Motor neuron (in vitro differentiated cells): ENCODE data around the gene SPINK5. TPM values are rescaled to one million over a fixed set of nuclear protein-coding genes. Genes with fewer than 3 reads are reported as not detected.

Source experiments
- ATAC-seq, 8 experiments: fragments of 200-7000 bp; cut with Tn5 transposase; replicated peaks in 6 of 8; 2 replicates each; pipeline ENCODE4 v1.8.0; 2021; ENCODE audit warnings: mild to moderate bottlenecking in 8 of 8, moderate library complexity in 8 of 8
- H3K27ac ChIP-seq, 2 donors: fragments of 250-450 bp; sonication (Bioruptor Pico); 2 replicates each; pipeline ENCODE4 v1.9.0; 2021; ENCODE audit warnings: antibody characterized with exemption in 2 of 2, mild to moderate bottlenecking in 2 of 2, moderate library complexity in 1 of 2
- H3K4me1 ChIP-seq, 2 donors: fragments of 250-450 bp; sonication (Bioruptor Pico); replicated peaks in 1 of 2; 2 replicates each; pipeline ENCODE4 v1.6.1; 2021; ENCODE audit warnings: antibody characterized with exemption in 2 of 2, mild to moderate bottlenecking in 2 of 2, moderate library complexity in 1 of 2
- H3K4me3 ChIP-seq, 5 donors: fragments of 250-450 bp; sonication (Bioruptor Pico); 2 replicates each; pipeline ENCODE4 v1.9.0; 2021; ENCODE audit warnings: antibody characterized with exemption in 5 of 5, mild to moderate bottlenecking in 5 of 5, moderate library complexity in 4 of 5
- WGBS, 10 experiments: fragments of 450-650 bp; shearing (Covaris generic); methylation state at CpG; one replicate each; pipeline ENCODE4 v1.0.0; 2022; 5-methylcytosine and 5-hydroxymethylcytosine counted together
- in situ Hi-C, 9 experiments: fragments of 400-800 bp; cut with MboI; loops; one replicate each; pipeline ENCODE4 v1.15.0; 2021; ENCODE audit warnings: low sequenced_read_pairs in 9 of 9, low pct_unique_long_range_greater_than_20kb in 2 of 9; ENCODE audit not compliant: unreplicated experiment in 9 of 9
- total RNA-seq, 8 experiments: library from RNA; unstranded; fragments of 300-600 nt; gene quantifications; 2 replicates each; pipeline versions ENCODE4 v1.2.3 to v1.2.4, GENCODE V29; 2022

SPINK5 gene
- total RNA-seq, 8 experiments from 2014 or later, result 0.05 to 8.3 (median 0.15) TPM; not detected in 3

DNA sequence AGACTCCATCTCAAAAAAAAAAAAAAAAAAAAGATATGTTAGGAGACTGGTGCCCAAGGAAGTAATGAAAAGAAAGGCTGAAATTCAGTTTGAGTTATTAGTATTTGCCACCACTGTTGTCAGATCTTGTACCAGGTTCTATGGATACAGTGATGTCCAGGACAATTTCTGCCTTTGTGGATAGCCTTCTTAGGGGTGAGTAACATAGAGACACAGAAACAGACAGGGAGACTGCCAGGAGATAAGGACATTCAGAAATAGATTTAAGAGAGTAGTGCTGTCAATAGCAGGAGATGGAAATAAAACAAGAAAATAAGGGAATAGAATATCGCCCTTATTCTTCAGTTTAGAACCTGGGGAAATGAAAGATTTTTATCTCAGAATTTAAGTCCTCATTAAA lies 98.3 kb downstream of the SPINK5 start:
- Histone ChIP-seq H3K4me3 (no peak overlapping the region), H3K4me1 (no peaks in the 10 kb centered on the region), H3K27ac (no peak overlapping the region)
- WGBS, 10 experiments, result 25 to 100% (median 83%) methylated on average over 1 of the region's 1 CpG; no CpG with 5 or more reads in 3 of the 10 experiments
- in situ Hi-C loops, result no loop called here
- ATAC-seq, result no peak

DNA sequence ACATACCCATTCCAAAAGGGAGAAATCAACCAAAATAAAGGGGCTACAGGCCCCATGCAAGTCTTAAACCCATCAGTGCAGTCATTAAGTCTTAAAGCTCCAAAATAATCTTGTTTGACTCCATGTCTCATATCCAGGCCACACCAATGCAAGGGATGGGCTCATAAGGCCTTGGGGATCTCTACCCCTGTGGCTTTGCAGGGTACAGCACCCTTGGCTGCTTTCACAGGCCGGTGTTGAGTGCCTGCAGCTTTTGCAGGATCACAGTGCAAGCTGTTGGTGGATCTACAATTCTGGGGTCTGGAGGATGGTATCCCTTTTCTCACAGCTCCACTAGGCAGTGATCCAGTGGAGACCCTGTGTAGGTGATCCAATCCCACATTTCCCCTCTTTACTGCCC lies 99.6 kb downstream of the SPINK5 start:
- no peak overlapping the region for H3K27ac ChIP-seq
- ATAC-seq, result no peak
- 40 to 88% (median 60%) methylated on average over 1 of the region's 1 CpG; no CpG with 5 or more reads in 5 of the 10 experiments for WGBS, 10 experiments
- H3K4me1 ChIP-seq, result no peaks in the 10 kb centered on the region
- in situ Hi-C loops, result no loop called here
- no peak overlapping the region for H3K4me3 ChIP-seq

DNA sequence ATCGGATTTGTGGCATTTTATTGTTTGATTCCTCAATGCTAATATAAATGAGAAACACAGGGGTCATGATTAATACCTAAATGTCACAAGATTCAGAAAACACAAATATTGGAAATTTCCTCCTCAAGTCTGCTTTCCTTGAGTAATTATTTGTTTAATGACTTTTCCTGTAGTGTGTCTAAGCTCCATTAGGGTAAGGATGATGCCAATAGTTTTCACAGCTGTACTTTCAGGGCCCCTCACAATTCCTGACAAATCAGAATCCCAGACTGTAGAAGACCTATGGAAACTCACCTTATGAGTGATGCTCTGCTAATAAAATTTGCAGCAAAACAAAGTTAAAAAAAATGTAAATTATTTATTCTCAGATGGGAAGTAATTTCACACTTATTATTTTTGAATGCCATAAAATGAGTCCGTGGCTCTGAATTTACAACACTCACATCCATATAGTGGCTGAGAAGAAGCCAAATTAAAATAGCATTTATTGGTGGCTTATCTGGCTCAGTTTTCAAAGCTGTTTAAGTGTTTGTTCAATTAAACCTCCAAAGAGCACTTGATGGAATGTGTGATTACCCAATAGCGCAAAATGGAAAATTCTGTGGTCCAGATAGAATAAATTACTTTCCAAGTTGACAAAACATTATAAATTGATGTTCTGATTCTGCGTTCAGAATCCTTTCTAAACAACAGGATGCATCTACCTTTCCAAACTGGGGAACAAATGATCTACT lies 102.9 kb downstream of the SPINK5 start:
- 3 to 100% (median 71%) methylated on average over 1 to 4 of the region's 4 CpGs for WGBS, 10 experiments
- H3K4me3 ChIP-seq, result no peak overlapping the region
- H3K27ac ChIP-seq, result no peak overlapping the region
- no peak for ATAC-seq
- in situ Hi-C loops, result no loop called here
- no peaks in the 10 kb centered on the region for H3K4me1 ChIP-seq

DNA sequence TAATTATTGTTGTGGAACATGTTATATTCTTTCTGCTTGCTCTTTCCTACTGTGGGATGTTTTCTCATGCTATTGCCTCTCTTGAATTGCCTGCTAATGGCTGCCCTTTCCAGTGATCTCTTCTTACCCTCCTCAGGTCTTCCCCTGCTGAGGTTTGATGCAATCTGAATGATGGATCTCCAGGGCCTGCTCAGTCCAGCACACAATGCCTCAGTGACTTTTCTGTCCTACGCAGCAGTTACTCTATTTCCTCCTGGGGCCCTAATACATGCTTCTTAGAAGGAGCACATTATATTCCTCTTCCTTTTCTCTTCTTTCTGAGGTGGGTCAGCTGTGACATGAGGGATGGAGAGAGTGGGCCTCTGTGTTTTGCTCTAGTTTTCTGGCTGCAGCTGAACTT lies 104.5 kb downstream of the SPINK5 start, which contains the start of gene SPINK14:
Gene SPINK14, plus strand, starts transcription at position 301 of the 400 bp plus-strand sequence. CDS start 1,187 bp downstream, outside the sequence.
- WGBS, 10 experiments, result 40 to 100% (median 82%) methylated on average over 1 of the region's 1 CpG; no CpG with 5 or more reads in 2 of the 10 experiments
- no peak for ATAC-seq
- in situ Hi-C loops, result no loop called here
- Histone ChIP-seq H3K27ac (no peak within 1 kb of the TSS), H3K4me3 (no peak within 1 kb of the TSS), H3K4me1 (no peaks in the 10 kb centered on the region)

DNA sequence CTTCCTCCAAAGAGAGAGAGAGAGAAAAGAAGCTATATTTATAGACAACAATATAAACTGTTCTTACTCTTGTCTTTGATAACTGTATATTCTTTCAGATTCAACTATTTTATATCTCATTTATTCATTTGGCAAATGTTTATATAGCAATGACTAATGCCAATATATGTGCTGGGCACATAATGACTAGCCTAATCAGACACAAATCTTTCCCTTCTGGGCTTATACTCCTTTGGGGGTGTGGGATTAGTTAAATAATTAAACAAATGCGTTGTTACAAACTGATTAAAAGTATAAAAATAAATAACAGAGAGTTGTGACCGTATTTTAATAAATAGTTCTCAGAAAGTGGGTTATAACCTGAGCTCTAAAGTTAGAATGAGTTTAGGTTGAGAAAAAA lies 108.6 kb downstream of the SPINK5 start:
- H3K4me1 ChIP-seq, result no peaks in the 10 kb centered on the region
- no peak overlapping the region for H3K4me3 ChIP-seq
- ATAC-seq, result no peak
- 0 to 85% (median 59%) methylated on average over 2 of the region's 2 CpGs; no CpG with 5 or more reads in 1 of the 10 experiments for WGBS, 10 experiments
- no peak overlapping the region for H3K27ac ChIP-seq
- in situ Hi-C loops, result no loop called here

DNA sequence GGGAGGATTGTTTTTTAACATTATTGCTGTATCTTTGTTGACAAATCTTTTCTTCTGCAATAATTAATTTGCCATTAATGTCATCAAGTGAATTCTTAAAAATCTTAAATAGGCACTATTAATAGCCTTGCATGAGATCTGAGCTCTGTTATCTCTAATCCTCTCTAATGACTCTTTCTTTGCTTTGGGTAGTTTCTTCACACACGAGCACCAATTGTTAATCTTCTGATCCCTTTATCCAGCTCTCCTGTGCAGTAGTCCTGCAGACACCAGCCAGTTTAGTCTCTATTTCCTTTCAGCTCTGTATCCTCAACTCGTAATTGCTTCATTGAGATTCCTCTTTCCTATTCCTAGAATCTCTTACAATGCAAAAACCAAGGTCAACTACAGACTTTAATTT lies 112.7 kb downstream of the SPINK5 start:
- no peaks in the 10 kb centered on the region for H3K4me1 ChIP-seq
- 0 to 80% (median 60%) methylated on average over 1 to 2 of the region's 2 CpGs; no CpG with 5 or more reads in 1 of the 10 experiments for WGBS, 10 experiments
- H3K27ac ChIP-seq, result no peak overlapping the region
- no peak overlapping the region for H3K4me3 ChIP-seq
- in situ Hi-C loops, result loop anchor here in 5 of 9 experiments (5.0 to 25.0 kb wide), 4 partner anchors 186 to 561 kb away; no protein-coding TSS in a partner anchor
- no peak for ATAC-seq

DNA sequence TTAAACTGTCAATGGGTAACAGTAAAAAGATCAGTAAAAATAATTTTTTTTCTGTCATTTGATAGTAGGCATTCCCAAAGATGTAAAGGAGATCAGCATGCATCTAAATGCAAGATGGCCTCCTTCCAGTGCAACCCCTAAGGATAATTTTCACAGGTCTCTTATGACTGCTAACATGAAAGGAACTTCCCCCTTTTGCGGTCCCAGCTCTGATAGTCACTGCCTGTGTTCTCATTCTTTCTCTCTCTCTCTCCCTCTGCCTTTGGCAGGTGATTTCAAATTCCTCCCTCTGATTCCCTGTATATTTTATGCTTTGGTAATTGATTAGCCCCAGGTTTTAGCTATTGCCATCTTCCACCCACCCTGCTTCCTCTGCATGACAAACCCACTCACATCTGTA lies 113.4 kb downstream of the SPINK5 start:
- in situ Hi-C loops, result loop anchor here in 5 of 9 experiments (5.0 to 25.0 kb wide), 4 partner anchors 185 to 560 kb away; no protein-coding TSS in a partner anchor
- WGBS, 10 experiments, result 71 to 100% (median 100%) methylated on average over 1 of the region's 1 CpG; no CpG with 5 or more reads in 7 of the 10 experiments

DNA sequence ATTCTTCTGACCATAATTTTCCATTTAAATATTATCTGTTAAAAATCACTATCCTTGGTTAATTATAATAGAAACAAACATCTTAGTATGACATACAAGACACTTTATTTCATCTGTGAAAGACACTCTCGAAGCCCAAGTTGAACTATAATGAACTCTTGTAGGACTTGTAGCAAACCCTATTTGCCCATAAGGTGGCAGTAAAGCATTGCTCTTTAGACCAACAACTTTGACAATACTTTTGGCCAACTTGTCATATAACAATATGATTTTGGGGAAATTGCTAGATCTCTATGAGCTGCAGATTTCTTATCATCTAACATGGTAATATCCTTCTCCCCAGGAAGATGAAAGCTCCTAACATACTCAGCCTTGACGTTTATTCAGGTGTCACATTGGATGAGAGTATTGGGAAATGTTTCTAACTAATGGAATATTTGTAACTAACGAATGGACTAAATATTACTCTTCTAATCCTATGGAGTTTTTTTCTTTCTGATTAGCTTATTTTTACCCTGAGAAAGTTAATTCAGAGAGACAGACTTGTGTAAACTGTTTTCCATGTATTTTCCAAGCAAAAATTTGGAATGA lies 115.5 kb downstream of the SPINK5 start:
- no peak overlapping the region for H3K4me3 ChIP-seq
- H3K27ac ChIP-seq, result no peak overlapping the region
- ATAC-seq, result peak in 3 of 8 experiments; percentile 42 to 59 (median 50)
- WGBS, 10 experiments, result 13 to 61% (median 41%) methylated on average over 2 to 3 of the region's 3 CpGs
- H3K4me1 ChIP-seq, result no peaks in the 10 kb centered on the region
- in situ Hi-C loops, result loop anchor here in 5 of 9 experiments (5.0 to 25.0 kb wide), 4 partner anchors 183 to 558 kb away; no protein-coding TSS in a partner anchor

More for the DNA sequence above, 113.4 kb downstream of the SPINK5 start:
- Histone ChIP-seq H3K4me3 (no peak overlapping the region), H3K4me1 (no peaks in the 10 kb centered on the region), H3K27ac (no peak overlapping the region)
- no peak for ATAC-seq

DNA sequence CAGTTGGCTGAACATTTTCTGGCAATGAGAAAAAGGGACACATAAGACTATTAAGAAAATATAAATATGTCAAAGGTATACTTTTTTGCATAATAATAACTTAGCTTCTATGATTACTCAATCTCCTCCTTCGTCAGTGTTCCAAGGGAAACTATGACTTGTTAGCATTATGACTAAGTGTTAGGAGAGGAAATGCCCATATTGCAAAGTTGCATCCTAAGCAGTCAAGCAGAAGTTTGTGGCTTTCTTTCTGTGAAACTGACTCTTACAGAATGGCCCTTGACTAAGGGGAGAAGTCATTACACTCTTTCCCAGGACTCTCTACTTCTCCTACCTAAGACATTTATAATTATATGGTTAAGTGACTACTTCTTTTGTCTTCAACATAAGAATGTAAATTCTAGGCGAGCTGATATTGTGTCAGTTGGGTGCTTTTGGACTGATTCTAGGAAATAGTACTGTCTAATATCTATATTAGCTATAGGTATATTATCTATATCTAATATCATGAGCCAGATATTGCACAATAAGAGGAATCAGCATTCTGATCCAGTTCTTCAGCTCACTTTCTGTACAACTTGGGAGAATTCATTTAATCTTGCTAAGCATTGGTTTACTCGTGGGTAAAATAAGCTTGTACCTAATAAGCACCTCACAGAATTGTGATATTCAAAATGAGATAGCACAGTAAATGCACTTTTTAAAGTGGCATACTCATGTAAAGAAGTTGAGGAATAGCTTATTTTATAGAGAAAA lies 122.6 kb downstream of the SPINK5 start:
- in situ Hi-C loops, result loop anchor here in 5 of 9 experiments (25.0 kb wide), 3 partner anchors 176 to 551 kb away; no protein-coding TSS in a partner anchor
- 24 to 93% (median 63%) methylated on average over 1 to 3 of the region's 3 CpGs; no CpG with 5 or more reads in 1 of the 10 experiments for WGBS, 10 experiments
- no peak overlapping the region for H3K4me3 ChIP-seq
- peak in 2 of 8 experiments; percentile 91 to 100 for ATAC-seq
- H3K27ac ChIP-seq, result no peak overlapping the region
- no peaks in the 10 kb centered on the region for H3K4me1 ChIP-seq

Other genes starting within 250 kb of the SPINK5 start
- gene SPINK1, start 232.3 kb upstream of the SPINK5 start, total RNA-seq, result not detected
- 1 to 10 TPM in 1 of 8 experiments, not detected in 7; 1.1 TPM for gene SCGB3A2, start 185.3 kb upstream of the SPINK5 start, total RNA-seq
- gene C5orf46, start 157.4 kb upstream of the SPINK5 start, total RNA-seq, result 1 to 10 TPM in 1 of 8 experiments, not detected in 7; 2.8 TPM
- not detected for gene SPINK14, start 104.6 kb downstream of the SPINK5 start, total RNA-seq
- gene SPINK6, start 139.1 kb downstream of the SPINK5 start, total RNA-seq, result 1 to 10 TPM in 1 of 8 experiments, not detected in 7; 1.1 TPM
- under 1 TPM in 5 of 8 experiments, not detected in 3; 0.16 to 0.49 (median 0.24) TPM for gene MARCOL, start 174.5 kb downstream of the SPINK5 start, total RNA-seq
- gene SPINK13, start 204.8 kb downstream of the SPINK5 start, total RNA-seq, result under 1 TPM in 3 of 8 experiments, not detected in 5; 0.29 to 0.51 (median 0.32) TPM
- 1 to 10 TPM in 2 of 8 experiments, under 1 TPM in 4, not detected in 2; 0.38 to 1.1 (median 0.73) TPM for gene SPINK7, start 248.4 kb downstream of the SPINK5 start, total RNA-seq